Peyer's patch (tissue), 4 donors: ENCODE measurements around the gene DNAJC5G. TPM values are rescaled to one million over a fixed set of nuclear protein-coding genes. Genes with fewer than 3 reads are reported as not detected.
A peak's percentile ranks its signal among the peaks of the same experiment; 100 is the strongest.
"Not testable (repeated sequence)": the region's sequence is repeated elsewhere in the genome, so short reads cannot be mapped to it uniquely, and the experiment has no call there.

Experiments used
- DNase-seq, 3 donors: peaks; one replicate each; pipeline ENCODE4 v3.0.0-alpha.2; 2017 to 2019
- H3K27ac ChIP-seq, 4 donors: fragments of 200-600 bp; sonication (generic); one replicate each; pipeline ENCODE4 v1.5.1; 2016 to 2019
- H3K27me3 ChIP-seq, 2 donors: fragments of 200-600 bp; sonication (generic); one replicate each; pipeline ENCODE4 v1.5.1; 2019
- H3K36me3 ChIP-seq, 3 donors: fragments of 200-600 bp; sonication (generic); one replicate each; pipeline ENCODE4 v1.5.1; 2016 to 2019
- H3K4me1 ChIP-seq, 4 donors: fragments of 200-600 bp; sonication (generic); one replicate each; pipeline ENCODE4 v1.5.1; 2016 to 2019
- H3K4me3 ChIP-seq, 4 donors: fragments of 200-600 bp; sonication (generic); 1 replicate in 3 of 4; 2 replicates in 1 of 4; pipeline ENCODE4 v1.5.1; 2016 to 2019; ENCODE audit warnings: mild to moderate bottlenecking in 1 of 4
- H3K9me3 ChIP-seq, 4 donors: fragments of 200-600 bp; sonication (generic); one replicate each; pipeline ENCODE4 v1.5.1; 2016 to 2019; ENCODE audit warnings: mild to moderate bottlenecking in 1 of 4
- CTCF ChIP-seq, 6 experiments: fragments of 450-650 bp in 4 of 6; fragments of 200-600 bp in 2 of 6; sonication (generic) in 1 of 6; IDR thresholded peaks; one replicate each; pipeline ENCODE4 v1.5.1; 2017 to 2019; ENCODE audit warnings: antibody characterized with exemption in 6 of 6, mild to moderate bottlenecking in 3 of 6, moderate library complexity in 1 of 6
- POLR2A ChIP-seq, 2 donors: fragments of 450-650 bp; IDR thresholded peaks; one replicate each; pipeline ENCODE4 v1.5.1; 2017; ENCODE audit warnings: antibody characterized with exemption in 2 of 2, mild to moderate bottlenecking in 2 of 2, moderate library complexity in 2 of 2
- total RNA-seq, 4 donors: library from RNA; depleted of rRNA; stranded (reverse); fragments of >200 nt; gene quantifications; one replicate each; pipeline ENCODE4 v1.1.0, GENCODE V29; 2016

Gene DNAJC5G
- total RNA-seq, 4 donors from 2014 or later = 4.3 TPM; not detected in 3

- no peak for DNase-seq
- no peaks in the 10 kb centered on the region for H3K36me3 ChIP-seq
- no peak overlapping the region for H3K4me3 ChIP-seq
- H3K27ac ChIP-seq = no peak overlapping the region
- no peaks in the 10 kb centered on the region for H3K4me1 ChIP-seq
- no peaks in the 10 kb centered on the region for H3K9me3 ChIP-seq
- TF ChIP-seq POLR2A (IDR thresholded peaks at IDR 0.05) (no peak), CTCF (IDR thresholded peaks at IDR 0.05) (no peak)
- no peaks in the 10 kb centered on the region for H3K27me3 ChIP-seq
Observed at GRCh38 chr2:27296481-27296880, 21.2 kb downstream of the DNAJC5G start.

GRCh38 chr2:27297195-27297594, 22.0 kb downstream of the DNAJC5G start:
- Histone ChIP-seq H3K9me3 (no peaks in the 10 kb centered on the region), H3K4me3 (no peak overlapping the region), H3K27me3 (no peaks in the 10 kb centered on the region), H3K4me1 (no peaks in the 10 kb centered on the region), H3K27ac (no peak overlapping the region), H3K36me3 (no peaks in the 10 kb centered on the region)
- no peak for DNase-seq
- TF ChIP-seq POLR2A (IDR thresholded peaks at IDR 0.05) (no peak), CTCF (IDR thresholded peaks at IDR 0.05) (no peak)

- DNase-seq = no peak
- H3K4me3 ChIP-seq = no peak overlapping the region
- H3K27me3 ChIP-seq = no peaks in the 10 kb centered on the region
- H3K36me3 ChIP-seq = no peaks in the 10 kb centered on the region
- H3K27ac ChIP-seq = no peak overlapping the region
- no peaks in the 10 kb centered on the region for H3K4me1 ChIP-seq
- no peaks in the 10 kb centered on the region for H3K9me3 ChIP-seq
- no peak for TF ChIP-seq CTCF (IDR thresholded peaks at IDR 0.05)
- no peak for TF ChIP-seq POLR2A (IDR thresholded peaks at IDR 0.05)
Observed at GRCh38 chr2:27298391-27299080, 23.3 kb downstream of the DNAJC5G start.

GRCh38 chr2:27300606-27301005, 25.4 kb downstream of the DNAJC5G start:
- not testable (repeated sequence) for H3K4me3 ChIP-seq, H3K36me3 ChIP-seq, H3K9me3 ChIP-seq, DNase-seq, H3K27ac ChIP-seq, H3K27me3 ChIP-seq, H3K4me1 ChIP-seq

GRCh38 chr2:27303093-27304025, 28.1 kb downstream of the DNAJC5G start:
- H3K27ac ChIP-seq = peak overlapping the region in 1 of 4 donors; percentile 49
- H3K4me1 ChIP-seq = peaks cover 0 to 24% (median 9%) of the 10 kb centered on the region in 4 donors
- TF ChIP-seq POLR2A (IDR thresholded peaks at IDR 0.05) (no peak), CTCF (IDR thresholded peaks at IDR 0.05) (peak; percentile 80 to 91 (median 88))
- no peaks in the 10 kb centered on the region for H3K36me3 ChIP-seq
- H3K9me3 ChIP-seq = no peaks in the 10 kb centered on the region
- H3K27me3 ChIP-seq = peaks cover 0 to 20% of the 10 kb centered on the region in 2 donors
- peak in 2 of 3 donors; percentile 33 to 68 for DNase-seq
- H3K4me3 ChIP-seq = peak overlapping the region; percentile 11 to 41 (median 38)
